Activated CD8-positive, alpha-beta memory T cell treated with anti-CD3 and anti-CD28 coated beads for 36 hours (primary cell): ENCODE data around the gene HEMGN. TPM values are rescaled to one million over a fixed set of nuclear protein-coding genes. Genes with fewer than 3 reads are reported as not detected.
"Not testable (repeated sequence)": the region's sequence is repeated elsewhere in the genome, so short reads cannot be mapped to it uniquely, and the experiment has no call there.

Experiments used
- CTCF ChIA-PET: fragments of 350-600 bp; sonication (Branson Sonifier 250); formaldehyde crosslinking; loops from one replicate; lab custom pipeline; 2021; ENCODE audit warnings: antibody characterized with exemption; lab: Charles Lee
- POLR2A ChIA-PET: fragments of 350-600 bp; sonication (Branson Sonifier 250); formaldehyde crosslinking; loops from one replicate; lab custom pipeline; 2021; ENCODE audit warnings: antibody characterized with exemption; lab: Charles Lee
- total RNA-seq, 2 experiments: library from RNA; stranded (reverse); gene quantifications; one replicate each; pipeline ENCODE4 v1.2.3, GENCODE V29; 2021

Gene HEMGN
- under 1 TPM; 0.55 to 0.70 TPM for total RNA-seq

GRCh38 chr9:97938081-97938644, at the start of gene HEMGN:
Gene HEMGN, minus strand, starts transcription at chr9:97938172. Its CDS starts 36 bp downstream, at chr9:97938136.
- ChIA-PET CTCF (interaction anchor here (0.6 kb wide), 1 partner anchor 82 kb away, joined by 4 read pairs; no protein-coding TSS in a partner anchor), POLR2A (interaction anchor here (0.7 kb wide), 1 partner anchor 22 kb away, joined by 4 read pairs; no protein-coding TSS in a partner anchor)

- ChIA-PET CTCF (interaction anchor here (1.0 to 1.1 kb wide), 2 partner anchors 47 to 64 kb away, joined by 3 read pairs; no protein-coding TSS in a partner anchor), POLR2A (interaction anchor here (1.0 to 1.4 kb wide), 3 partner anchors 16 to 70 kb away, joined by 3 to 6 read pairs (median 5); partner anchors contain the start of gene TRMO)
Observed at GRCh38 chr9:97987487-97987886, 49.5 kb upstream of the HEMGN start.

DNA sequence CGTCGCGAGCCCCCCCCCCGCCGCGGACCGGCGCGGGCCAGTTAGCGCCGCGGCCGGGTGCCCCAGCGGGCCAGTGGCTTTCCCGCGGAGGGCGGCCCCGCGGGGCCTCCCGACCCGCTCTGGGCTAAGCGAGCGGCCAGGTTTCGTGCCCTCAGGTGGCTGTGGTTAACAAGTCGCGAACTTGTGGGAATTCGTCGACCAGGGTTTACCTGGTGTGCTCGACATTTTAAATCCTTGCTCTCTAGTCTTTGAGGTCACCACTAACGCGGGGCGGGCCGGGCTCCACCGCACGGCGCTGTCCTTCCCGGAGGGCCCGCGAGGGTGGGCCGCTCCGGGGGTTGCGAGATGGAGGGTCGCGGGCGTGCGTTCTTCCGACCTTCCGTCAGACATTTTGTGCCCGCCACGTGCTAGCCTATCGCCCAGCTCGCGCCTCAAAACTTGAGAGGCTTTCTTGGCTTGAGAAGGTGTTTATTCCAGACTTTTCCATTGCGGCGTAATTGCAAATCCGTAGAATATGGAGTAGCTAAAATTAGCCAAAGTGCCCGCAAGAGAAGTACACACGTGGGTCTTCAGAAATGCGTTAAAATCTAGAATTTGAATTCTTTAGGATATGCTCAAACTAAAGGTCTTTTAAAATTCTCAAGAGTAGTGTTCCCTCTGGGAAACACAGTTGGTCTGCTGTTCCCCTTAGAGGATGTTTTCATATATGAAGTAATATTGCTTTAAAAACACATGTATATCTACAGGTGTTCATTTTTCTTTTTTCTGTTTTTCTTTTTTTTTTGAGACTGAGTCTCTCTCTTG, 47.3 kb upstream of the HEMGN start:
- POLR2A ChIA-PET: interaction anchor here (0.5 to 6.0 kb wide), 4 partner anchors 16 to 270 kb away, joined by 3 to 65 read pairs (median 8); partner anchors contain the start of genes TBC1D2 and TRMO
- CTCF ChIA-PET: interaction anchor here (1.8 to 5.8 kb wide), 2 partner anchors 49 to 63 kb away, joined by 9 to 55 read pairs; partner anchors contain the start of gene TRMO

- ChIA-PET CTCF (interaction anchor here (5.8 kb wide), 1 partner anchor 62 kb away, joined by 55 read pairs; the partner anchor contains the start of gene TRMO), POLR2A (interaction anchor here (2.5 to 6.0 kb wide), 3 partner anchors 62 to 271 kb away, joined by 10 to 65 read pairs (median 11); partner anchors contain the start of genes NANS, TBC1D2 and TRMO)
Observed at GRCh38 chr9:97984188-97985057, 46.5 kb upstream of the HEMGN start.

- POLR2A ChIA-PET: interaction anchor here (0.5 to 6.0 kb wide), 6 partner anchors 9 to 272 kb away, joined by 3 to 65 read pairs (median 8); partner anchors contain the start of genes NANS, TBC1D2 and TRMO
- CTCF ChIA-PET: interaction anchor here (0.6 to 5.8 kb wide), 7 partner anchors 11 to 110 kb away, joined by 3 to 55 read pairs (median 3); partner anchors contain the start of gene TRMO
Observed at GRCh38 chr9:97983589-97984187, 45.7 kb upstream of the HEMGN start.

DNA sequence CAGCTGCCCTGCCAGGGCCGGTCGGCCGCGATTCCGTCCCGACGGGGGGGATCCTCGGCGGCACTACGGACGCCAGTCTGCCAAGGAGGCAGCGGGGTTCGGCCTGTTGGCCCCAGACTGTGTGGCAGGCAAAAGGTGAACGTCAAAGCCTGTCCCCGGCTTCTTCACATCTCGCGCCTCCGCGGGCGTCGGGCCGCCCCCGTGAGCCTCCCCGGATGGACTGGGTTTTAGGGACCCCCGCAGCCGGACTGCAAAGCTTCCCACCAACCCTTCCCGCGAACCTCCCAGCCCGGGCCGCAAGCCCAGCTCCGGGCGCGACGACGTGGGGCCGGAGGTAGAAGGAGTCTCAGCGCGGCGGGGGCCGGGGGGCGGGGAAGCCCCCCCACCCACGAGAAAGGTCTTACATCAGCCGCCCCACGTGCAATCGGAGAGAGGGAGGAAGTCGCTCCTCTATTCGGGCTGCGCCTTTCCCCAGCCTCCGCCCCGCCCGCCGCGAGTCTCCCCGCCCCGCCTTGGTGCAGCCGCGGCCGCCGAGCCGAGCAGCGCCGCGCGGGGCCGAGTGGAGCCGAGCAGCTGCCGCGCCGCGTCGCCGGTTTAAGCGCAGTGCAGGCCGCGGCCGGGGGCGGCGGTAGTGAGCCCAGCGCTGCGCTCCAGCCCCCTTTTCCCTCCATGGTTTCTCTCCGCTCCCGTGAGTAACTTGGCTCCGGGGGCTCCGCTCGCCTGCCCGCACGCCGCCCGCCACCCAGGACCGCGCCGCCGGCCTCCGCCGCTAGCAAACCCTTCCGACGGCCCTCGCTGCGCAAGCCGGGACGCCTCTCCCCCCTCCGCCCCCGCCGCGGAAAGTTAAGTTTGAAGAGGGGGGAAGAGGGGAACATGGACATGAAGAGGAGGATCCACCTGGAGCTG, 45.0 kb upstream of the HEMGN start, which contains the start of gene ANP32B:
Gene ANP32B (plus strand): TSS at position 659 of the 906 bp plus-strand sequence. CDS start 215 bp downstream, at position 874.
- POLR2A ChIA-PET: interaction anchor here (0.6 to 6.0 kb wide), 14 partner anchors 10 to 1206 kb away, joined by 3 to 65 read pairs (median 6); partner anchors contain the start of genes NANS, NCBP1, TBC1D2 and TRMO
- CTCF ChIA-PET: interaction anchor here (0.6 to 5.8 kb wide), 14 partner anchors 9 to 126 kb away, joined by 3 to 55 read pairs (median 3); partner anchors contain the start of gene TRMO

- ChIA-PET POLR2A (interaction anchor here (0.6 to 6.0 kb wide), 14 partner anchors 9 to 1205 kb away, joined by 3 to 65 read pairs (median 6); partner anchors contain the start of genes NANS, NCBP1, TBC1D2 and TRMO), CTCF (interaction anchor here (0.6 to 5.8 kb wide), 9 partner anchors 10 to 276 kb away, joined by 3 to 55 read pairs (median 4); partner anchors contain the start of gene TRMO)
Observed at GRCh38 chr9:97981846-97982682, 44.1 kb upstream of the HEMGN start.

DNA sequence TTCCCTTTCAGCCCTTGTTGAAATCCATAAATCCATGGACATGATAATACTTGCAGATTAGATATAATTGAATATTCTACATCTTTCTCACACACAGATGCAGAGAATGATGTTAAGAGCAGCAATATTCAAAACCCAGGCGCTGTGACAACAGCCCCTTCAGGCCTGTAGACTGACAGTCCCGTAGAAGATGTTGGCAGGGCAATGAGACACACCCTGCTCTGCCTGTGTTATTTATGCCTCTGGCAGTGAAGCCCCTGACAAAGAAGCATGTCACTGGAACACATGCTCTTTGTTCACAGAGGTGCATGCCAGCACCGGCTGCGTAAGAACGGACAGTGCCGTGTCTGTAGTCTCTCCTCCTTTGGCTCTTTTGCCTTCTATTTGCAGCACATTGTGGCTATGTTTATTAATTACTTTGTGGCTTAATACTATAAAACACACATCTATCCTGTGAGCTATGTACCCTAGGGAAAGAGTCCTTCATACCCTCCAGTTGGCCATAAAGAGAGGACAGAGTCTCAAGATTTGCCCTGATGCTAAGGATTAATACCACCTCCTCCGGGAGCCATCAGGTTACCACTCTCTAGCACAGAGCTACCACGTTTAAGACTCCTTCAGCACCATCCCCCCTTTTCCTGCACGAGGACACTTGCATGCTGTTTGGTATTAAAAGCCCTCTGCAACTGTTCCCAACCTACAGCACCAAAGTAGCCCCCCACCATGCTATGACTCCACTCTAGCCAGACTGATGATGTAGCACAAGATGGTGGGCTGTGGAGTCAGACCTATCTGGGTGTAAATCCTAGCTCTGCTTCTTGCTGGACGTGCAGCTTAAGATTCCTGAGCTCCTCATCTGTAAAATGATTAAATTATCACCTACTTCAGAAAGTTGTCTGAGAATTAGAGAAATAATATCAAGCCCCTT, 43.2 kb upstream of the HEMGN start:
- POLR2A ChIA-PET: interaction anchor here (2.1 to 6.0 kb wide), 2 partner anchors 22 to 59 kb away, joined by 11 to 65 read pairs; partner anchors contain the start of gene TRMO
- CTCF ChIA-PET: interaction anchor here (0.6 to 5.8 kb wide), 5 partner anchors 16 to 277 kb away, joined by 3 to 55 read pairs (median 3); partner anchors contain the start of gene TRMO

GRCh38 chr9:97980479-97980803, 42.5 kb upstream of the HEMGN start:
- CTCF ChIA-PET: no interaction called here
- POLR2A ChIA-PET: no interaction called here

GRCh38 chr9:97979788-97980478, 42.0 kb upstream of the HEMGN start:
- ChIA-PET CTCF (no interaction called here), POLR2A (no interaction called here)

DNA sequence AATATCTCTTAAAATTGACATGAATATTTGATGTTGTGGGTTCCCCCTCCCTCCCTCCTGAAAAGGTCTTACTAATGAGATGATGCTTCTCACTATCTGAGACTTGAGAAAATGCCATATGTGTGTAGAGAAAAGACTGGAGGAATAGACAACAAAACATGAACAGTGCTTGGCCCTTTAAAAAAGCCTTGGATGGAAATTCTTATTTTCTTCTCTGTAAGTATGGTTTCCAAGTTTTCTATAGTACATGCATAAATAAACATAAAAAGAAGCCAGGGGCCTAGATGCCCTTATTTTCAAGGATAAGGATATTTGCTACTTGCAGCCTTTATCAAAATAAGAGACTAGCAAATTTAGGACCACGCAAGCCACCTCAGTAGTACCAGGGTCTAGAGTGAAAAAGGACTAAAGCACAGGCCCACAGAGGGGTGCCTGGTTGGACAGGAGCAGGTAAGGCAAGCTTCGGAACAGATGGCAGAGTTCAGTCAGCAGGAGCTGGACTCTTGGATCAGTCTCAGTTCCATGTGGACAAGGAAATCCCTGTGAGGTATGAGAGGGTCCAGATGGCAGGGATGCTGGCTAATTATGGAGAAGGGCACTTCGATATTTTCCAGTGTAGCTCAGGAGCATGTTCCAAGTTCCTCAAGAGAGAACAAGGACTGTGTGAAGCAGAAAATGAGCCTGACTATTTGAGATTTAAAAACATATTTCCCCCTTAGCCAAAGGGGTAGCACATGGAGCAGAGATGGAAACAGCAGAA, 40.6 kb upstream of the HEMGN start:
- CTCF ChIA-PET: interaction anchor here (1.0 kb wide), 2 partner anchors 12 to 19 kb away, joined by 3 read pairs; no protein-coding TSS in a partner anchor
- POLR2A ChIA-PET: no interaction called here

DNA sequence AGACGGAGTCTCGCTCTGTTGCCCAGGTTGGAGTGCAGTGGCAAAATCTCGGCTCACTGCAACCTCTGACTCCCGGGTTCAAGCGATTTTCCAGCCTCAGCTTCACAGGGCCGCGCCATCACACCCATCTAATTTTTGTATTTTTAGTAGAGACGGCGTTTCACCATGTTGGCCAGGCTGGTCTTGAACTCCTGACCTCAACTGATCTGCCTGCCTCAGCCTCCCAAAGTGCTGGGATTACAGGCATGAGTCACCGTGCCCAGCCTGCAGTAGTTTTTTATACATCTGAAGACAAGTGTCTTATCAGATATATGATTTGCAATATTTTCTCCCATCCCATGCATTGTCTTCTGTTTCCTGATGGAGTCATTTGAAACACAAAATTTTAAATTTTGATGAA, 38.7 kb upstream of the HEMGN start:
- POLR2A ChIA-PET, CTCF ChIA-PET: not testable (repeated sequence)

DNA sequence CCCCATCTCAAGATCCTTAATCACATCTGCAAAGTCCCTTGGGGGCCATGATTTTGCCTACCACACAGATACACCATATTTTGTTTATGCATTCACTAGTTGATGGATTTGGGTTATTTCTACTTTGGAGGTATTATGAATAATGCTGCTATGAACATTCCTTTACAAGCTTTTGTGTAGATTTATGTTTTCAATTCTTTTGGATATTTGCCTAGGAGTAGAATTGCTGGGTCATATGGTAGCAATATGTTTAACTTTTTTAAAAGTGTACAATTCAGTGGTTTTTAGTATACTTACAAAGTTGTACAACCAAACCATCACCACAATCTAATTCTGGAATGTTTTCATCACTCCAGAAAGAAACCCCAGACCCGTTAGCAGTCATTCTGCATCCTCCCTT, 37.4 kb upstream of the HEMGN start:
- POLR2A ChIA-PET: no interaction called here
- CTCF ChIA-PET: interaction anchor here (1.2 kb wide), 1 partner anchor 13 kb away, joined by 5 read pairs; no protein-coding TSS in a partner anchor
